Transverse colon (tissue), 3 donors: ENCODE results near the gene TNFRSF12A.

Source experiments
- CTCF ChIP-seq, 5 experiments: fragments of 200-600 bp in 3 of 5; fragments of 450-650 bp in 2 of 5; sonication (generic) in 3 of 5; IDR thresholded peaks; 1 replicate in 2 of 5; 2 replicates in 3 of 5; pipeline ENCODE4 v1.5.1; 2016 to 2017; ENCODE audit warnings: antibody characterized with exemption in 5 of 5, inconsistent platforms in 3 of 5, mild to moderate bottlenecking in 2 of 5, moderate library complexity in 1 of 5
- POLR2A ChIP-seq: fragments of 450-650 bp; IDR thresholded peaks from one replicate; pipeline ENCODE4 v1.6.1; 2016; ENCODE audit warnings: antibody characterized with exemption, mild to moderate bottlenecking, moderate library complexity

- TF ChIP-seq CTCF (IDR thresholded peaks at IDR 0.05) (no peak), POLR2A (no peak)
These were observed 26.6 kb downstream of the TNFRSF12A start for GRCh38 chr16:3046641-3047386.
